ENCODE data around the gene HCST. TPM values are rescaled to one million over a fixed set of nuclear protein-coding genes. Genes with fewer than 3 reads are reported as not detected.
A peak's percentile ranks its signal among the peaks of the same experiment; 100 is the strongest.
"Not testable (repeated sequence)": the region's sequence is repeated elsewhere in the genome, so short reads cannot be mapped to it uniquely, and the experiment has no call there.

The HCST gene
- total RNA-seq, 1 donor from 2014 or later = 53.9 TPM

GRCh38 chr19:35885904-35886303, 16.4 kb upstream of the HCST start:
- no peak for DNase-seq (ENCODE audit: low spot score)
- Mint-ChIP-seq H3K27me3 (ENCODE audit: low read depth) (no peaks in the 10 kb centered on the region), H3K36me3 (ENCODE audit: low read depth) (peaks cover 52% of the 10 kb centered on the region), H3K4me1 (ENCODE audit: low read depth) (peaks cover 2% of the 10 kb centered on the region), H3K27ac (no peak overlapping the region), H3K4me3 (ENCODE audit: low read depth) (no peak overlapping the region), H3K9me3 (no peaks in the 10 kb centered on the region)
- intact Hi-C loops (cut with micrococcal nuclease) = no loop called here

- H3K4me1 Mint-ChIP-seq (ENCODE audit: low read depth) = peaks cover 5% of the 10 kb centered on the region
- no peaks in the 10 kb centered on the region for H3K27me3 Mint-ChIP-seq (ENCODE audit: low read depth)
- H3K4me3 Mint-ChIP-seq (ENCODE audit: low read depth) = no peak overlapping the region
- intact Hi-C loops (cut with micrococcal nuclease) = no loop called here
- DNase-seq (ENCODE audit: low spot score) = no peak
- H3K9me3 Mint-ChIP-seq = no peaks in the 10 kb centered on the region
- H3K27ac Mint-ChIP-seq = no peak overlapping the region
- peaks cover 62% of the 10 kb centered on the region for H3K36me3 Mint-ChIP-seq (ENCODE audit: low read depth)
Observed at GRCh38 chr19:35887197-35887596, 15.1 kb upstream of the HCST start.

GRCh38 chr19:35888398-35888797, 13.9 kb upstream of the HCST start:
- intact Hi-C loops (cut with micrococcal nuclease) = no loop called here
- Mint-ChIP-seq H3K4me3 (ENCODE audit: low read depth) (no peak overlapping the region), H3K36me3 (ENCODE audit: low read depth) (peaks cover 73% of the 10 kb centered on the region)

GRCh38 chr19:35889370-35890112, 12.8 kb upstream of the HCST start:
- H3K4me1 Mint-ChIP-seq (ENCODE audit: low read depth) = peaks cover 9% of the 10 kb centered on the region
- H3K27me3 Mint-ChIP-seq (ENCODE audit: low read depth) = no peaks in the 10 kb centered on the region
- intact Hi-C loops (cut with micrococcal nuclease) = no loop called here
- H3K27ac Mint-ChIP-seq = no peak overlapping the region
- H3K36me3 Mint-ChIP-seq (ENCODE audit: low read depth) = peaks cover 85% of the 10 kb centered on the region
- no peak for DNase-seq (ENCODE audit: low spot score)
- H3K9me3 Mint-ChIP-seq = no peaks in the 10 kb centered on the region
- no peak overlapping the region for H3K4me3 Mint-ChIP-seq (ENCODE audit: low read depth)

More at GRCh38 chr19:35888398-35888797, 13.9 kb upstream of the HCST start:
- Mint-ChIP-seq H3K9me3 (no peaks in the 10 kb centered on the region), H3K27ac (no peak overlapping the region), H3K4me1 (ENCODE audit: low read depth) (peaks cover 8% of the 10 kb centered on the region), H3K27me3 (ENCODE audit: low read depth) (no peaks in the 10 kb centered on the region)
- DNase-seq (ENCODE audit: low spot score) = no peak

GRCh38 chr19:35890113-35890650, 12.1 kb upstream of the HCST start:
- peaks cover 88% of the 10 kb centered on the region for H3K36me3 Mint-ChIP-seq (ENCODE audit: low read depth)

GRCh38 chr19:35891819-35892218, 10.5 kb upstream of the HCST start:
- peaks cover 94% of the 10 kb centered on the region for H3K36me3 Mint-ChIP-seq (ENCODE audit: low read depth)
- H3K27ac Mint-ChIP-seq; intact Hi-C loops (cut with micrococcal nuclease); H3K4me3 Mint-ChIP-seq (ENCODE audit: low read depth); DNase-seq (ENCODE audit: low spot score); H3K9me3 Mint-ChIP-seq; H3K27me3 Mint-ChIP-seq (ENCODE audit: low read depth): not testable (repeated sequence)
- peaks cover 13% of the 10 kb centered on the region for H3K4me1 Mint-ChIP-seq (ENCODE audit: low read depth)

More at GRCh38 chr19:35890113-35890650, 12.1 kb upstream of the HCST start:
- Mint-ChIP-seq H3K4me1 (ENCODE audit: low read depth) (peaks cover 9% of the 10 kb centered on the region), H3K9me3 (no peaks in the 10 kb centered on the region), H3K4me3 (ENCODE audit: low read depth) (no peak overlapping the region), H3K27me3 (ENCODE audit: low read depth) (no peaks in the 10 kb centered on the region), H3K27ac (no peak overlapping the region)
- intact Hi-C loops (cut with micrococcal nuclease) = no loop called here
- DNase-seq (ENCODE audit: low spot score) = no peak

- Mint-ChIP-seq H3K36me3 (ENCODE audit: low read depth) (peaks cover 91% of the 10 kb centered on the region), H3K27ac (no peak overlapping the region), H3K4me1 (ENCODE audit: low read depth) (peaks cover 20% of the 10 kb centered on the region), H3K27me3 (ENCODE audit: low read depth) (no peaks in the 10 kb centered on the region), H3K9me3 (no peaks in the 10 kb centered on the region), H3K4me3 (ENCODE audit: low read depth) (no peak overlapping the region)
- intact Hi-C loops (cut with micrococcal nuclease) = no loop called here
- no peak for DNase-seq (ENCODE audit: low spot score)
Observed at GRCh38 chr19:35894342-35894741, 8.0 kb upstream of the HCST start.

- Mint-ChIP-seq H3K36me3 (ENCODE audit: low read depth) (peaks cover 76% of the 10 kb centered on the region), H3K27ac (peak overlapping the region; percentile 56), H3K4me1 (ENCODE audit: low read depth) (peaks cover 20% of the 10 kb centered on the region), H3K4me3 (ENCODE audit: low read depth) (peak overlapping the region; percentile 59), H3K27me3 (ENCODE audit: low read depth) (no peaks in the 10 kb centered on the region), H3K9me3 (no peaks in the 10 kb centered on the region)
- intact Hi-C loops (cut with micrococcal nuclease) = no loop called here
- no peak for DNase-seq (ENCODE audit: low spot score)
Observed at GRCh38 chr19:35895911-35896642, 6.3 kb upstream of the HCST start.

- Mint-ChIP-seq H3K36me3 (ENCODE audit: low read depth) (peaks cover 71% of the 10 kb centered on the region), H3K9me3 (no peaks in the 10 kb centered on the region), H3K27me3 (ENCODE audit: low read depth) (no peaks in the 10 kb centered on the region), H3K4me1 (ENCODE audit: low read depth) (peaks cover 21% of the 10 kb centered on the region), H3K27ac (no peak overlapping the region), H3K4me3 (ENCODE audit: low read depth) (peak overlapping the region; percentile 13)
- no peak for DNase-seq (ENCODE audit: low spot score)
- intact Hi-C loops (cut with micrococcal nuclease) = no loop called here
Observed at GRCh38 chr19:35896643-35897040, 5.7 kb upstream of the HCST start.

- DNase-seq (ENCODE audit: low spot score) = no peak
- H3K4me1 Mint-ChIP-seq (ENCODE audit: low read depth) = peaks cover 29% of the 10 kb centered on the region
- peak overlapping the region; percentile 92 for H3K4me3 Mint-ChIP-seq (ENCODE audit: low read depth)
- no peaks in the 10 kb centered on the region for H3K27me3 Mint-ChIP-seq (ENCODE audit: low read depth)
- intact Hi-C loops (cut with micrococcal nuclease) = loop anchor here (2.0 kb wide), 1 partner anchor 15 kb away; no protein-coding TSS in a partner anchor
- H3K9me3 Mint-ChIP-seq = no peaks in the 10 kb centered on the region
- peak overlapping the region; percentile 73 for H3K27ac Mint-ChIP-seq
- H3K36me3 Mint-ChIP-seq (ENCODE audit: low read depth) = peaks cover 62% of the 10 kb centered on the region
Observed at GRCh38 chr19:35897706-35898451, 4.5 kb upstream of the HCST start.

- H3K4me1 Mint-ChIP-seq (ENCODE audit: low read depth) = peaks cover 34% of the 10 kb centered on the region
- no peak for DNase-seq (ENCODE audit: low spot score)
Observed at GRCh38 chr19:35898499-35898809, 3.9 kb upstream of the HCST start.

GRCh38 chr19:35899547-35900214, 2.6 kb upstream of the HCST start:
- Mint-ChIP-seq H3K27ac (peak overlapping the region; percentile 96), H3K27me3 (ENCODE audit: low read depth) (no peaks in the 10 kb centered on the region), H3K4me1 (ENCODE audit: low read depth) (peaks cover 43% of the 10 kb centered on the region), H3K36me3 (ENCODE audit: low read depth) (peaks cover 53% of the 10 kb centered on the region), H3K4me3 (ENCODE audit: low read depth) (peak overlapping the region; percentile 92), H3K9me3 (no peaks in the 10 kb centered on the region)
- peak; percentile 82 for DNase-seq (ENCODE audit: low spot score)
- intact Hi-C loops (cut with micrococcal nuclease) = loop anchor here (1.0 to 5.0 kb wide), 3 partner anchors 17 to 98 kb away; partner anchors contain the start of gene SDHAF1

More at GRCh38 chr19:35898499-35898809, 3.9 kb upstream of the HCST start:
- Mint-ChIP-seq H3K4me3 (ENCODE audit: low read depth) (peak overlapping the region; percentile 92), H3K27me3 (ENCODE audit: low read depth) (no peaks in the 10 kb centered on the region), H3K9me3 (no peaks in the 10 kb centered on the region), H3K36me3 (ENCODE audit: low read depth) (peaks cover 62% of the 10 kb centered on the region), H3K27ac (peak overlapping the region; percentile 96)
- intact Hi-C loops (cut with micrococcal nuclease) = loop anchor here (2.0 kb wide), 1 partner anchor 16 kb away; no protein-coding TSS in a partner anchor

All from activated T-helper 2 cell treated with anti-CD3 and anti-CD28 coated beads, Interferon-gamma antibody, Interleukin-2, Interleukin-4, amounts not matched to agents 10 μg/mL and 5 μg/mL and 100 μg/mL, durations not matched to agents 14 hours and 24 hours and 36 hours (primary cell).